Activated naive CD8-positive, alpha-beta T cell treated with anti-CD3 and anti-CD28 coated beads, Interleukin-2, amount 10 ng/mL, durations not matched to agents 7 days and 5 days (primary cell): ENCODE data around the gene B3GLCT. TPM values are rescaled to one million over a fixed set of nuclear protein-coding genes. Genes with fewer than 3 reads are reported as not detected.
"Not testable (repeated sequence)": the region's sequence is repeated elsewhere in the genome, so short reads cannot be mapped to it uniquely, and the experiment has no call there.

Source experiments
- ATAC-seq: fragments of 150-1000 bp; cut with Tn5 transposase; one replicate; pipeline ENCODE4 v1.10.0; 2021; ENCODE audit warnings: low read depth, moderate library complexity
- POLR2A ChIA-PET: fragments of 350-600 bp; sonication (Branson Sonifier 250); formaldehyde crosslinking; loops from one replicate; lab custom pipeline; 2021; ENCODE audit warnings: antibody characterized with exemption; lab: Charles Lee
- DNase-seq: peaks from one replicate; pipeline ENCODE4 v3.0.0; 2021
- H3K27ac Mint-ChIP-seq: one replicate; pipeline ENCODE4 v1.8.0; 2022; ENCODE audit warnings: mild to moderate bottlenecking, mixed read lengths
- H3K27me3 Mint-ChIP-seq: one replicate; pipeline ENCODE4 v1.8.0; 2022; ENCODE audit warnings: mild to moderate bottlenecking, moderate library complexity, mixed read lengths
- H3K36me3 Mint-ChIP-seq: one replicate; pipeline ENCODE4 v1.8.0; 2021; ENCODE audit warnings: mild to moderate bottlenecking, mixed read lengths
- H3K4me1 Mint-ChIP-seq: one replicate; pipeline ENCODE4 v1.8.0; 2021; ENCODE audit warnings: mixed read lengths
- H3K4me3 Mint-ChIP-seq: one replicate; pipeline ENCODE4 v1.8.0; 2022; ENCODE audit warnings: mild to moderate bottlenecking, moderate library complexity, mixed read lengths
- H3K9me3 Mint-ChIP-seq: one replicate; pipeline ENCODE4 v1.8.0; 2021; ENCODE audit warnings: mixed read lengths
- total RNA-seq, 2 experiments: library from RNA; stranded (reverse); gene quantifications; one replicate each; pipeline ENCODE4 v1.2.3, GENCODE V29; 2021

Gene B3GLCT
- total RNA-seq, 2 experiments from 2014 or later, result 3.8 to 4.2 TPM

GRCh38 chr13:31330236-31330635, 130.5 kb downstream of the B3GLCT start:
- Mint-ChIP-seq H3K9me3 (peaks cover 3% of the 10 kb centered on the region), H3K4me1 (no peaks in the 10 kb centered on the region), H3K27ac (no peak overlapping the region), H3K36me3 (peaks cover 6% of the 10 kb centered on the region), H3K27me3 (no peaks in the 10 kb centered on the region), H3K4me3 (no peak overlapping the region)
- no peak for DNase-seq
- POLR2A ChIA-PET, result no interaction called here
- no peak for ATAC-seq

- Mint-ChIP-seq H3K9me3 (peaks cover 3% of the 10 kb centered on the region), H3K4me3 (no peak overlapping the region), H3K36me3 (peaks cover 6% of the 10 kb centered on the region), H3K27me3 (no peaks in the 10 kb centered on the region), H3K27ac (no peak overlapping the region), H3K4me1 (no peaks in the 10 kb centered on the region)
- POLR2A ChIA-PET, result no interaction called here
- ATAC-seq (no peak), DNase-seq (no peak)
Measured at GRCh38 chr13:31331068-31331467, 131.3 kb downstream of the B3GLCT start.

- no peak for ATAC-seq
- DNase-seq, result no peak
- no peak overlapping the region for H3K27ac Mint-ChIP-seq
- H3K4me1 Mint-ChIP-seq, result no peaks in the 10 kb centered on the region
- H3K36me3 Mint-ChIP-seq, result peaks cover 4% of the 10 kb centered on the region
- H3K4me3 Mint-ChIP-seq, result no peak overlapping the region
- H3K9me3 Mint-ChIP-seq, result peaks cover 3% of the 10 kb centered on the region
- H3K27me3 Mint-ChIP-seq, result no peaks in the 10 kb centered on the region
- POLR2A ChIA-PET, result no interaction called here
Measured at GRCh38 chr13:31334547-31334946, 134.8 kb downstream of the B3GLCT start.

- POLR2A ChIA-PET, result no interaction called here
- no peak overlapping the region for H3K27ac Mint-ChIP-seq
- H3K4me1 Mint-ChIP-seq, result no peaks in the 10 kb centered on the region
- no peak for ATAC-seq
- peaks cover 2% of the 10 kb centered on the region for H3K36me3 Mint-ChIP-seq
- DNase-seq, result no peak
- H3K9me3 Mint-ChIP-seq, result peaks cover 3% of the 10 kb centered on the region
- no peaks in the 10 kb centered on the region for H3K27me3 Mint-ChIP-seq
- H3K4me3 Mint-ChIP-seq, result no peak overlapping the region
Measured at GRCh38 chr13:31334994-31335557, 135.3 kb downstream of the B3GLCT start.

- POLR2A ChIA-PET, H3K27me3 Mint-ChIP-seq, DNase-seq, H3K4me1 Mint-ChIP-seq, H3K36me3 Mint-ChIP-seq, H3K4me3 Mint-ChIP-seq, ATAC-seq, H3K27ac Mint-ChIP-seq, H3K9me3 Mint-ChIP-seq: not testable (repeated sequence)
Measured at GRCh38 chr13:31339616-31340015, 139.8 kb downstream of the B3GLCT start.

GRCh38 chr13:31340848-31341247, 141.1 kb downstream of the B3GLCT start:
- DNase-seq, POLR2A ChIA-PET, ATAC-seq, H3K9me3 Mint-ChIP-seq, H3K36me3 Mint-ChIP-seq, H3K4me1 Mint-ChIP-seq, H3K4me3 Mint-ChIP-seq, H3K27ac Mint-ChIP-seq, H3K27me3 Mint-ChIP-seq: not testable (repeated sequence)

- Mint-ChIP-seq H3K9me3 (no peaks in the 10 kb centered on the region), H3K27ac (no peak overlapping the region), H3K4me3 (no peak overlapping the region), H3K27me3 (peaks cover 11% of the 10 kb centered on the region), H3K4me1 (no peaks in the 10 kb centered on the region), H3K36me3 (no peaks in the 10 kb centered on the region)
- DNase-seq (no peak), ATAC-seq (no peak)
- POLR2A ChIA-PET, result no interaction called here
Measured at GRCh38 chr13:31346891-31347290, 147.1 kb downstream of the B3GLCT start.

- H3K4me3 Mint-ChIP-seq, result no peak overlapping the region
- POLR2A ChIA-PET, result no interaction called here
- H3K4me1 Mint-ChIP-seq, result no peaks in the 10 kb centered on the region
- no peak overlapping the region for H3K27ac Mint-ChIP-seq
- peaks cover 13% of the 10 kb centered on the region for H3K27me3 Mint-ChIP-seq
- H3K9me3 Mint-ChIP-seq, result no peaks in the 10 kb centered on the region
- no peaks in the 10 kb centered on the region for H3K36me3 Mint-ChIP-seq
- ATAC-seq, result no peak
- no peak for DNase-seq
Measured at GRCh38 chr13:31349156-31349555, 149.4 kb downstream of the B3GLCT start.

- peaks cover 13% of the 10 kb centered on the region for H3K27me3 Mint-ChIP-seq
- H3K27ac Mint-ChIP-seq, result no peak overlapping the region
- no peak for ATAC-seq
- H3K4me1 Mint-ChIP-seq, result no peaks in the 10 kb centered on the region
- no peaks in the 10 kb centered on the region for H3K36me3 Mint-ChIP-seq
- no peak overlapping the region for H3K4me3 Mint-ChIP-seq
- no peak for DNase-seq
- POLR2A ChIA-PET, result no interaction called here
- H3K9me3 Mint-ChIP-seq, result peaks cover 7% of the 10 kb centered on the region
Measured at GRCh38 chr13:31350560-31350959, 150.8 kb downstream of the B3GLCT start.

- Mint-ChIP-seq H3K27ac (no peak overlapping the region), H3K4me1 (no peaks in the 10 kb centered on the region), H3K9me3 (peaks cover 7% of the 10 kb centered on the region), H3K27me3 (peaks cover 13% of the 10 kb centered on the region), H3K36me3 (no peaks in the 10 kb centered on the region), H3K4me3 (no peak overlapping the region)
- DNase-seq (no peak), ATAC-seq (no peak)
- POLR2A ChIA-PET, result no interaction called here
Measured at GRCh38 chr13:31351376-31351775, 151.6 kb downstream of the B3GLCT start.

GRCh38 chr13:31352467-31352866, 152.7 kb downstream of the B3GLCT start:
- peaks cover 13% of the 10 kb centered on the region for H3K27me3 Mint-ChIP-seq
- ATAC-seq, result no peak
- no peak overlapping the region for H3K4me3 Mint-ChIP-seq
- no peaks in the 10 kb centered on the region for H3K36me3 Mint-ChIP-seq
- peaks cover 8% of the 10 kb centered on the region for H3K9me3 Mint-ChIP-seq
- H3K4me1 Mint-ChIP-seq, result no peaks in the 10 kb centered on the region
- no peak overlapping the region for H3K27ac Mint-ChIP-seq
- DNase-seq, result no peak
- POLR2A ChIA-PET, result no interaction called here

- peaks cover 10% of the 10 kb centered on the region for H3K9me3 Mint-ChIP-seq
- POLR2A ChIA-PET, result no interaction called here
- no peak for ATAC-seq
Measured at GRCh38 chr13:31355001-31355400, 155.2 kb downstream of the B3GLCT start.

GRCh38 chr13:31356991-31357390, 157.2 kb downstream of the B3GLCT start:
- POLR2A ChIA-PET, result no interaction called here
- no peak for DNase-seq
- H3K27me3 Mint-ChIP-seq, result peaks cover 3% of the 10 kb centered on the region
- no peaks in the 10 kb centered on the region for H3K4me1 Mint-ChIP-seq
- H3K9me3 Mint-ChIP-seq, result peaks cover 10% of the 10 kb centered on the region
- no peak overlapping the region for H3K27ac Mint-ChIP-seq
- no peak overlapping the region for H3K4me3 Mint-ChIP-seq
- H3K36me3 Mint-ChIP-seq, result no peaks in the 10 kb centered on the region
- no peak for ATAC-seq

More at GRCh38 chr13:31355001-31355400, 155.2 kb downstream of the B3GLCT start:
- Mint-ChIP-seq H3K4me1 (no peaks in the 10 kb centered on the region), H3K36me3 (no peaks in the 10 kb centered on the region), H3K27me3 (peaks cover 10% of the 10 kb centered on the region), H3K27ac (no peak overlapping the region), H3K4me3 (no peak overlapping the region)
- DNase-seq, result no peak

- H3K27ac Mint-ChIP-seq, result no peak overlapping the region
Measured at GRCh38 chr13:31357581-31357980, 157.8 kb downstream of the B3GLCT start.

GRCh38 chr13:31361673-31362072, 161.9 kb downstream of the B3GLCT start:
- no peak overlapping the region for H3K27ac Mint-ChIP-seq
- no peaks in the 10 kb centered on the region for H3K36me3 Mint-ChIP-seq
- DNase-seq, result no peak
- H3K4me3 Mint-ChIP-seq, result no peak overlapping the region
- no peak for ATAC-seq
- H3K9me3 Mint-ChIP-seq, result peaks cover 7% of the 10 kb centered on the region
- POLR2A ChIA-PET, result no interaction called here
- H3K27me3 Mint-ChIP-seq, result peaks cover 1% of the 10 kb centered on the region
- H3K4me1 Mint-ChIP-seq, result no peaks in the 10 kb centered on the region

More at GRCh38 chr13:31357581-31357980, 157.8 kb downstream of the B3GLCT start:
- no peak overlapping the region for H3K4me3 Mint-ChIP-seq
- ATAC-seq (no peak), DNase-seq (no peak)
- no peaks in the 10 kb centered on the region for H3K36me3 Mint-ChIP-seq
- H3K27me3 Mint-ChIP-seq, result peaks cover 1% of the 10 kb centered on the region
- no peaks in the 10 kb centered on the region for H3K4me1 Mint-ChIP-seq
- H3K9me3 Mint-ChIP-seq, result peaks cover 12% of the 10 kb centered on the region
- POLR2A ChIA-PET, result no interaction called here
